ENCODE data around the gene GM2A.

GM2A gene

DNA sequence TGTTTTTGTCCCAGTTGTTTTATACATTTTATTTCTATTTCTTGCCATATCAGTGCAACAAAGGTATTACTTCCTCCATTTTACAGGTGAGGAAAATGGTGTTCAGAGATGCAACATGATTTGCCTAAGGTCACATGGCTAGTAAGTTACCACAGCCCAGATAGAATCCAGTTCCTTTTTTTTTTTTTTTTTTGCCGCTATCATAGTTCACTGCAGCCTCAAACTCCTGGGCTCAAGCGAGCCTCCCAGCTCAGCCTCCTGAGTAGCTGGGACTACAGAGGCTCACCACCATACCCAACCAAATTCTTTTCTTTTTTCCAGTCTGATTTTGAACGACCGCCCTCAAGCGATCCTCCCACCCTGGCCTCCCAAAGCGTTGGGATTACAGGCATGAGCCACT lies 28.6 kb upstream of the GM2A start:
- no peak for TF ChIP-seq ARNT (IDR thresholded peaks at IDR 0.05)
- no peak for TF ChIP-seq SP1 (IDR thresholded peaks at IDR 0.05)
- TF ChIP-seq BHLHE40 (IDR thresholded peaks at IDR 0.05; ENCODE audit: borderline replicate concordance) = no peak
- TF ChIP-seq FOXM1 (IDR thresholded peaks at IDR 0.05; ENCODE audit: borderline replicate concordance) = no peak
- TF ChIP-seq ZNF384 (IDR thresholded peaks at IDR 0.05) = no peak
- no peak for TF ChIP-seq SUZ12 (IDR thresholded peaks at IDR 0.05)
- no peak for TF ChIP-seq L3MBTL2 (conservative IDR thresholded peaks at IDR 0.05)
- TF ChIP-seq FOXA1 (IDR thresholded peaks at IDR 0.05) = no peak
- no peak for TF ChIP-seq LEF1 (IDR thresholded peaks at IDR 0.05; ENCODE audit: borderline replicate concordance)
- TF ChIP-seq, protein P1, sequence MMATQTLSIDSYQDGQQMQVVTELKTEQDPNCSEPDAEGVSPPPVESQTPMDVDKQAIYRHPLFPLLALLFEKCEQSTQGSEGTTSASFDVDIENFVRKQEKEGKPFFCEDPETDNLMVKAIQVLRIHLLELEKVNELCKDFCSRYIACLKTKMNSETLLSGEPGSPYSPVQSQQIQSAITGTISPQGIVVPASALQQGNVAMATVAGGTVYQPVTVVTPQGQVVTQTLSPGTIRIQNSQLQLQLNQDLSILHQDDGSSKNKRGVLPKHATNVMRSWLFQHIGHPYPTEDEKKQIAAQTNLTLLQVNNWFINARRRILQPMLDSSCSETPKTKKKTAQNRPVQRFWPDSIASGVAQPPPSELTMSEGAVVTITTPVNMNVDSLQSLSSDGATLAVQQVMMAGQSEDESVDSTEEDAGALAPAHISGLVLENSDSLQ (IDR thresholded peaks at IDR 0.05) = no peak
- TF ChIP-seq HDGF (IDR thresholded peaks at IDR 0.05; ENCODE audit: borderline replicate concordance) = no peak
- DNase-seq (ENCODE audit: extremely low spot score) = no peak
- ChIA-PET CTCF (interaction anchor here (0.6 to 1.1 kb wide), 5 partner anchors 13 to 922 kb away, joined by 3 to 4 read pairs (median 4); partner anchors contain the start of gene ARSI), POLR2A (interaction anchor here (0.6 to 1.9 kb wide), 4 partner anchors 10 to 28 kb away, joined by 3 to 13 read pairs (median 4); no protein-coding TSS in a partner anchor)

DNA sequence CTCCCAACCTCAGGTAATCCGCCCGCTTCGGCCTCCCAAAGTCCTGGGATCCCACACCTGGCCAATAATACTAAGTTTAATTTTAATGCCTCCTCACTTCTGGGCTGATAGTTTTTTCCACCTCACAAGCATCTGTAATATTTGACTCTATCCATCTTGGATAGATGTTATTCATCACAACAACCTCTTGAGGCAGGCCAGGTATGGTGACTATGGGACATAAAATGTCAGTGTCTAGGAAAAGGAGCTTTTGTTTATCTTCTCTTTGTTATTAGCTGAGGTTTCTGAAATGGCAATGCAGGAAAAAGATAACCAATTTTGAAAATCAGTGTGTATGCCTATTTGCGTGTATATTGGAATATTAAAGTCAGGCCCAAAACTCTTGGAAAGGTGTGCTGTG lies 27.9 kb upstream of the GM2A start:
- CTCF ChIA-PET = no interaction called here
- TF ChIP-seq FOXM1 (IDR thresholded peaks at IDR 0.05; ENCODE audit: borderline replicate concordance) = no peak
- TF ChIP-seq SUZ12 (IDR thresholded peaks at IDR 0.05) = no peak
- TF ChIP-seq ARNT (IDR thresholded peaks at IDR 0.05) = no peak
- TF ChIP-seq ZNF384 (IDR thresholded peaks at IDR 0.05) = no peak
- TF ChIP-seq HDGF (IDR thresholded peaks at IDR 0.05; ENCODE audit: borderline replicate concordance) = no peak
- TF ChIP-seq L3MBTL2 (conservative IDR thresholded peaks at IDR 0.05) = no peak
- no peak for TF ChIP-seq NFRKB (IDR thresholded peaks at IDR 0.05)
- no peak for TF ChIP-seq BHLHE40 (IDR thresholded peaks at IDR 0.05; ENCODE audit: borderline replicate concordance)
- TF ChIP-seq TARDBP (IDR thresholded peaks at IDR 0.05) = no peak
- TF ChIP-seq, protein P1 (IDR thresholded peaks at IDR 0.05) = no peak
- TF ChIP-seq ELF4 (IDR thresholded peaks at IDR 0.05) = no peak
- no peak for TF ChIP-seq SP1 (IDR thresholded peaks at IDR 0.05)
- no peak for TF ChIP-seq FOXK2 (IDR thresholded peaks at IDR 0.05)
- no peak for TF ChIP-seq LEF1 (IDR thresholded peaks at IDR 0.05; ENCODE audit: borderline replicate concordance)
- no peak for TF ChIP-seq FOXA1 (IDR thresholded peaks at IDR 0.05)
- TF ChIP-seq CTBP1 (IDR thresholded peaks at IDR 0.05; ENCODE audit: borderline replicate concordance) = no peak
- DNase-seq (ENCODE audit: extremely low spot score) = no peak
- POLR2A ChIA-PET = no interaction called here

DNA sequence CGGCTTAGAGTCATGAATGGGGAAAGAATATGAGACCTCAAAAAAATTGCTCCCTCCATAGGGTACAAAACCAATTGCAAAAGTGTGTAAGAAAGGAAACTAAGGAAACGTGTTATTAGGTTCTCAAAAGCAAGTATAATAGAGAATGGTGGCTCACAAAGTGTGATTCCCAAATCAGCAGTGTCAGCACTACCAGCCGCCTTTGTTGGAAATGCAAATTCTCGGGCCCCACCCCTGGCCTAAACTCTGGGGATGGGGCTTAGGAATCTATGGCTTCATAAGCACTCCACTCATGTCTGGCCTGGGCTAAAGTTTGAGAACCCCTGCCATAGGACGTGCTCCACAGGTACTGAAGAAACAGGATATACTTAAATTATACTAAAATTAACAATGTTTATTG lies 27.5 kb upstream of the GM2A start:
- TF ChIP-seq FOXM1 (IDR thresholded peaks at IDR 0.05; ENCODE audit: borderline replicate concordance) (no peak), NFRKB (IDR thresholded peaks at IDR 0.05) (no peak), TARDBP (IDR thresholded peaks at IDR 0.05) (no peak), SP1 (IDR thresholded peaks at IDR 0.05) (no peak), FOXK2 (IDR thresholded peaks at IDR 0.05) (no peak), L3MBTL2 (conservative IDR thresholded peaks at IDR 0.05) (no peak), SUZ12 (IDR thresholded peaks at IDR 0.05) (no peak), ZNF384 (IDR thresholded peaks at IDR 0.05) (no peak), ARNT (IDR thresholded peaks at IDR 0.05) (no peak), HDGF (IDR thresholded peaks at IDR 0.05; ENCODE audit: borderline replicate concordance) (no peak), FOXA1 (IDR thresholded peaks at IDR 0.05) (no peak), LEF1 (IDR thresholded peaks at IDR 0.05; ENCODE audit: borderline replicate concordance) (no peak), ELF4 (IDR thresholded peaks at IDR 0.05) (no peak)
- TF ChIP-seq, protein P1 (IDR thresholded peaks at IDR 0.05) = no peak
- DNase-seq (ENCODE audit: extremely low spot score) = no peak
- ChIA-PET CTCF (no interaction called here), POLR2A (no interaction called here)

DNA sequence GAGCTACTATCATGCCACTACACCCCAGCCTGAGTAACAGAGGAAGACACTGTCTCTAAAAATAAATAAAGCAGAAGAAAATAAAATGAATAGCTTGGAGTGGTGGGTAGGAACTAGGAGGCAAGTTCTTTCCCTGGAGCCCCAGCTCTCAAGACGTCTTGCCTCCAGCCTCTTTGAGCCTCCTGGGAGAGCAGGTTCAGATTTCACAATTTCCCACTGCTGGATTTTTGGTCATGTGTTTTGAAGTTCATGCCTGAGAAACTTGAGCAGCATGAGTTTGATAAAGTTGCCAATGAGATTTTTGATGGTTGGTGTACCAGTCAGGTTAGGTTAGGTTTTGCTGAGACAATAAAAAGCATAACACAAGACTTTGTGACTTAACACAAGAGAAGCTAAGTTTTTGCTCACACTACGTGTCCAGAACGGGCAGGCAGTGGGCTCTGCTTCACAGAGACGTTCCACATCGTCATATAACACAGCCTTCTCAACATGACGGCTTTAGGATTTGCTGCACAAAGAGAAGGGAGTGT lies 25.0 kb upstream of the GM2A start:
- DNase-seq (ENCODE audit: extremely low spot score) = no peak
- ChIA-PET POLR2A (no interaction called here), CTCF (interaction anchor here (0.6 to 0.9 kb wide), 4 partner anchors 14 to 88 kb away, joined by 3 read pairs; partner anchors contain the start of gene ANXA6)
- TF ChIP-seq SUZ12 (IDR thresholded peaks at IDR 0.05) (no peak), TARDBP (IDR thresholded peaks at IDR 0.05) (no peak), ELF4 (IDR thresholded peaks at IDR 0.05) (no peak), LEF1 (IDR thresholded peaks at IDR 0.05; ENCODE audit: borderline replicate concordance) (no peak), HDGF (IDR thresholded peaks at IDR 0.05; ENCODE audit: borderline replicate concordance) (no peak), NFRKB (IDR thresholded peaks at IDR 0.05) (no peak), SP1 (IDR thresholded peaks at IDR 0.05) (no peak), BHLHE40 (IDR thresholded peaks at IDR 0.05; ENCODE audit: borderline replicate concordance) (no peak)

DNA sequence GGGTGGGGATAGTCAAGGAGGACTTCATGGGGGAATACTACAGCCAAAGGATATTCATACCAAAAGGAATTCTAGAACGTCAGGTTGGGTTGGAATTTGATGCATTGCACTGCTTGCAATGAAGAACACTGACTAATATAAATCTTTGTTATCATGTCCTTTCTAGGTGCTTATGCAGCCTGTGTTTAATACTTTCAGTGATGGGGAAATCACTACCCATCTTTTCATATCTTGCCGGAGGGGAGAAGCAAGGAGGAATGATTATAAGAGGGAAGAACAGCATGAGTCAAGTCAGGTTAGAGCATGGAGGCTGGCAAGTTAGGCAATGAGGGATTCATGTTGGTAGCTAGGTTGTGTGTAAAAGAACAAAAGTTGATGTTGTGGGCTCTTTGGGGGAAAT lies 24.0 kb upstream of the GM2A start:
- TF ChIP-seq BHLHE40 (IDR thresholded peaks at IDR 0.05; ENCODE audit: borderline replicate concordance) (no peak), HDGF (IDR thresholded peaks at IDR 0.05; ENCODE audit: borderline replicate concordance) (no peak), SUZ12 (IDR thresholded peaks at IDR 0.05) (no peak), LEF1 (IDR thresholded peaks at IDR 0.05; ENCODE audit: borderline replicate concordance) (no peak), L3MBTL2 (conservative IDR thresholded peaks at IDR 0.05) (no peak), TARDBP (IDR thresholded peaks at IDR 0.05) (no peak), ELF4 (IDR thresholded peaks at IDR 0.05) (no peak), SP1 (IDR thresholded peaks at IDR 0.05) (no peak), NFRKB (IDR thresholded peaks at IDR 0.05) (no peak), ARNT (IDR thresholded peaks at IDR 0.05) (no peak), CTBP1 (IDR thresholded peaks at IDR 0.05; ENCODE audit: borderline replicate concordance) (no peak), ZNF384 (IDR thresholded peaks at IDR 0.05) (no peak), FOXK2 (IDR thresholded peaks at IDR 0.05) (no peak), FOXA1 (IDR thresholded peaks at IDR 0.05) (no peak), FOXM1 (IDR thresholded peaks at IDR 0.05; ENCODE audit: borderline replicate concordance) (no peak)
- TF ChIP-seq, protein P1 (IDR thresholded peaks at IDR 0.05) = no peak
- CTCF ChIA-PET = interaction anchor here (0.6 kb wide), 1 partner anchor 177 kb away, joined by 3 read pairs; no protein-coding TSS in a partner anchor
- POLR2A ChIA-PET = no interaction called here
- no peak for DNase-seq (ENCODE audit: extremely low spot score)

Data from HEK293T (cell line).